Astrocyte (in vitro differentiated cells and primary cell): ENCODE measurements around the gene DNAH17. TPM values are rescaled to one million over a fixed set of nuclear protein-coding genes. Genes with fewer than 3 reads are reported as not detected.

ENCODE experiments used
- DNase-seq: peaks from one replicate; pipeline ENCODE4 v3.0.0-alpha.2; 2010; ENCODE audit warnings: low read depth
- FAIRE-seq: peaks from 2 replicates; lab custom pipeline; 2011; peaks lifted over from hg19 to GRCh38; lab: Jason Lieb, UNC
- H2AFZ ChIP-seq: 2 replicates; pipeline ENCODE4 v1.6.0; 2012; ENCODE audit warnings: low read depth, low read length, inconsistent platforms
- H3K27ac ChIP-seq: 2 replicates; pipeline ENCODE4 v1.5.1; 2011; ENCODE audit warnings: low read depth, low read length, inconsistent platforms
- H3K27me3 ChIP-seq: 2 replicates; pipeline ENCODE4 v1.6.0; 2011; ENCODE audit warnings: low read length, inconsistent platforms; ENCODE audit not compliant: insufficient read depth
- H3K36me3 ChIP-seq: 2 replicates; pipeline ENCODE4 v1.5.1; 2011; ENCODE audit warnings: low read length, inconsistent platforms; ENCODE audit not compliant: insufficient read depth
- H3K4me1 ChIP-seq: 2 replicates; pipeline ENCODE4 v1.5.1; 2011; ENCODE audit warnings: low read length, inconsistent platforms; ENCODE audit not compliant: insufficient read depth
- H3K4me2 ChIP-seq: 2 replicates; pipeline ENCODE4 v1.6.0; 2012; ENCODE audit warnings: low read length, inconsistent platforms
- H3K4me3 ChIP-seq: 2 replicates; pipeline ENCODE4 v1.5.1; 2011; ENCODE audit warnings: low read depth, mild to moderate bottlenecking, low read length, inconsistent platforms; ENCODE audit not compliant: insufficient read depth
- H3K79me2 ChIP-seq: 2 replicates; pipeline ENCODE4 v1.6.0; 2012; ENCODE audit warnings: mild to moderate bottlenecking, low read length, inconsistent platforms; ENCODE audit not compliant: insufficient read depth
- H3K9ac ChIP-seq: 2 replicates; pipeline ENCODE4 v1.6.0; 2012; ENCODE audit warnings: mild to moderate bottlenecking, low read length, inconsistent platforms
- H3K9me3 ChIP-seq: 2 replicates; pipeline ENCODE4 v1.5.1; 2012; ENCODE audit warnings: low read depth, mild to moderate bottlenecking, low read length, inconsistent platforms; ENCODE audit not compliant: insufficient read depth
- H4K20me1 ChIP-seq: 2 replicates; pipeline ENCODE4 v1.6.0; 2012; ENCODE audit warnings: low read length, inconsistent platforms; ENCODE audit not compliant: insufficient read depth
- H3K27ac Mint-ChIP-seq: one replicate; pipeline ENCODE4 v1.8.0; 2021; ENCODE audit warnings: mild to moderate bottlenecking, mixed read lengths; ENCODE audit not compliant: unreplicated experiment
- H3K27me3 Mint-ChIP-seq: one replicate; pipeline ENCODE4 v1.8.0; 2021; ENCODE audit warnings: low read depth, mixed read lengths; ENCODE audit not compliant: unreplicated experiment
- H3K36me3 Mint-ChIP-seq: one replicate; pipeline ENCODE4 v1.8.0; 2021; ENCODE audit warnings: low read depth, mixed read lengths; ENCODE audit not compliant: unreplicated experiment
- H3K4me1 Mint-ChIP-seq: one replicate; pipeline ENCODE4 v1.8.0; 2021; ENCODE audit warnings: low read depth, mixed read lengths; ENCODE audit not compliant: unreplicated experiment
- H3K4me3 Mint-ChIP-seq: one replicate; pipeline ENCODE4 v1.8.0; 2021; ENCODE audit warnings: mild to moderate bottlenecking, moderate library complexity, mixed read lengths; ENCODE audit not compliant: unreplicated experiment
- H3K9me3 Mint-ChIP-seq: one replicate; pipeline ENCODE4 v1.8.0; 2021; ENCODE audit warnings: mild to moderate bottlenecking, mixed read lengths; ENCODE audit not compliant: unreplicated experiment
- EZH2 ChIP-seq: IDR thresholded peaks from 2 replicates; pipeline ENCODE4 v1.6.1; 2012; ENCODE audit warnings: mild to moderate bottlenecking, low read length, inconsistent platforms; ENCODE audit not compliant: insufficient read depth
- total RNA-seq: library from RNA; stranded (reverse); gene quantifications from 2 replicates; pipeline ENCODE4 v1.2.1, GENCODE V29; 2021
- TF ChIP-seq, protein P1 (sequence below): IDR thresholded peaks from 2 replicates; pipeline ENCODE4 v1.5.1; 2011; ENCODE audit warnings: low read depth, mild to moderate bottlenecking, inconsistent platforms, low read length, moderate library complexity; ENCODE audit not compliant: insufficient read depth

DNAH17 gene
- total RNA-seq, 1 donor from 2014 or later, result 0.14 TPM

DNA sequence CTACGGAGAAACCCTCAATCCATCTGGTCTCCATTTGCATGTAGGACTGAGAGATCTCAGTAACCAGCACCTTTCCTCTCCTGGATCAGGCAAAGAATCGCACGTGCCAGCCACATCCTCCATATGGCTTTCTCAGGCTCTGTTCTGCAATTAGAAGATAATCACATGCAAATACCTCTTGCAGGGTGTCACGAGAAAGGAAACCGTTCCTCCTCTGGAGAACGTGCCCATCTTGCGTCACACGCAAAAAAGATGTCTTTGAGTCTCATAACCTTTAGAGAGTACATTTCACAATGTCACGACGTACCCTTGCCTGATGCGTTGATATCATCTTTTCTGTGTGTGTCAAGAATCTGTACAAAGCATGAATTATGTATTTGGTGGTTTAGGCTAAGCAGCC, 36.2 kb upstream of the DNAH17 start:
- no peak overlapping the region for H3K4me3 Mint-ChIP-seq
- Histone ChIP-seq H3K79me2 (no peaks in the 10 kb centered on the region), H3K4me2 (no peak overlapping the region), H4K20me1 (no peaks in the 10 kb centered on the region), H3K9ac (no peak overlapping the region), H3K9me3 (no peaks in the 10 kb centered on the region), H3K36me3 (no peaks in the 10 kb centered on the region), H3K4me3 (no peak overlapping the region), H3K4me1 (no peaks in the 10 kb centered on the region), H3K27me3 (peaks cover 7% of the 10 kb centered on the region), H3K27ac (no peak overlapping the region), H2AFZ (no peak overlapping the region)
- DNase-seq (no peak), FAIRE-seq (no peak)
- H3K9me3 Mint-ChIP-seq, result peaks cover 2% of the 10 kb centered on the region
- peaks cover 16% of the 10 kb centered on the region for H3K27me3 Mint-ChIP-seq
- peaks cover 5% of the 10 kb centered on the region for H3K4me1 Mint-ChIP-seq
- H3K27ac Mint-ChIP-seq, result no peak overlapping the region
- no peak for TF ChIP-seq EZH2
- TF ChIP-seq, protein P1, sequence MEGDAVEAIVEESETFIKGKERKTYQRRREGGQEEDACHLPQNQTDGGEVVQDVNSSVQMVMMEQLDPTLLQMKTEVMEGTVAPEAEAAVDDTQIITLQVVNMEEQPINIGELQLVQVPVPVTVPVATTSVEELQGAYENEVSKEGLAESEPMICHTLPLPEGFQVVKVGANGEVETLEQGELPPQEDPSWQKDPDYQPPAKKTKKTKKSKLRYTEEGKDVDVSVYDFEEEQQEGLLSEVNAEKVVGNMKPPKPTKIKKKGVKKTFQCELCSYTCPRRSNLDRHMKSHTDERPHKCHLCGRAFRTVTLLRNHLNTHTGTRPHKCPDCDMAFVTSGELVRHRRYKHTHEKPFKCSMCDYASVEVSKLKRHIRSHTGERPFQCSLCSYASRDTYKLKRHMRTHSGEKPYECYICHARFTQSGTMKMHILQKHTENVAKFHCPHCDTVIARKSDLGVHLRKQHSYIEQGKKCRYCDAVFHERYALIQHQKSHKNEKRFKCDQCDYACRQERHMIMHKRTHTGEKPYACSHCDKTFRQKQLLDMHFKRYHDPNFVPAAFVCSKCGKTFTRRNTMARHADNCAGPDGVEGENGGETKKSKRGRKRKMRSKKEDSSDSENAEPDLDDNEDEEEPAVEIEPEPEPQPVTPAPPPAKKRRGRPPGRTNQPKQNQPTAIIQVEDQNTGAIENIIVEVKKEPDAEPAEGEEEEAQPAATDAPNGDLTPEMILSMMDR, result no peak
- H3K36me3 Mint-ChIP-seq, result no peaks in the 10 kb centered on the region

DNA sequence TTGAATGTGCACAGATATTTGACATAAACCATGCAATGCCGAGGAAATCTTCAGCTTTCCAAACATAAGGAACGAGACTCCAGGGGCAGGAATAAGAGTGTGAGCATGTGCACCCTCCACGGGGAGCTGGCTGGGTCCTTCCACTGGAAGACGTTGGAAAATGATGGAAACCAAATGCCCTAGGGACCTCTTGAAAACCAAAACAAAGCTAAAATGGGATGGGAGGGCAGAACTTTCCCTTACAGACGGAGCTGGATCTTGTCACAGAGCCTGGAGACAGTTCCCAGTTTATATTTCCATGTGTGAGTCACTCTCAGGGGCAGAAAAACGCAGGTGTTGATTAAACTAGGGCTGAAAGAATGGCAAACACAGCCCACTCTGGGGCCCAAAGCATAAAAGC, 34.4 kb upstream of the DNAH17 start:
- no peak overlapping the region for H3K4me3 Mint-ChIP-seq
- H3K27ac Mint-ChIP-seq, result no peak overlapping the region
- peaks cover 18% of the 10 kb centered on the region for H3K27me3 Mint-ChIP-seq
- H3K79me2 ChIP-seq, result no peaks in the 10 kb centered on the region
- no peak overlapping the region for H3K9ac ChIP-seq
- no peak overlapping the region for H2AFZ ChIP-seq
- peaks cover 5% of the 10 kb centered on the region for H3K4me1 Mint-ChIP-seq
- FAIRE-seq (no peak), DNase-seq (no peak)
- no peak overlapping the region for H3K27ac ChIP-seq
- H3K36me3 Mint-ChIP-seq, result no peaks in the 10 kb centered on the region
- no peak for TF ChIP-seq EZH2
- TF ChIP-seq, protein P1, result no peak
- H3K9me3 Mint-ChIP-seq, result peaks cover 2% of the 10 kb centered on the region
- H3K4me3 ChIP-seq, result no peak overlapping the region
- H3K36me3 ChIP-seq, result no peaks in the 10 kb centered on the region
- no peaks in the 10 kb centered on the region for H3K9me3 ChIP-seq
- no peaks in the 10 kb centered on the region for H4K20me1 ChIP-seq
- H3K27me3 ChIP-seq, result peaks cover 10% of the 10 kb centered on the region
- no peaks in the 10 kb centered on the region for H3K4me1 ChIP-seq
- no peak overlapping the region for H3K4me2 ChIP-seq

DNA sequence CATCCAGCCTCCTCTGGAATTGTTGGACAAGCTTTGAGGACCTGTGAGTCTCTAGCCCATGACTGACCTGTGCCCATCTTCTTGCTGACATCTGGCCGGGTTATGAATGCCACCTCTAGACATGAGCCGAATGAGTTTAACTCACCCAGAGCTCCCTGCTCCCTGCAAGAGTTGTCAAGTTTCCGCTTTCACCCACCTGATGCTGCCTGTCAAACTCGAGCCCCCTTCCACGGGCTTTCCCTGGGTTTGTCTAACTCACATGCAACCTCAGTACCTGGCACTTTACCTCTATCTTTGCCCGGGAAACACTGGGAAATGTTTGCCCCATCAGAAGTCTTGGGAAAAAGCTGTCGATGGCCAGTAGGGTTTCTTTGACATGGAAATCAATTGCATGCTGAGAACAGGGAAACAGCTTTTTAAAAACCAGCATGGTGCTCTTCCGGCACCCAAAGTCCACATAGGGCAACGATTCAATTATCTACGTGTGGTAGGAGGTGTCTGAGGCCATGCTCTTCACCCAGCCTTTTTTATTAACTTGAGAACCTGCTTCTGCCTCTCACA, 33.8 kb upstream of the DNAH17 start:
- Mint-ChIP-seq H3K36me3 (no peaks in the 10 kb centered on the region), H3K4me3 (no peak overlapping the region), H3K27me3 (peaks cover 18% of the 10 kb centered on the region), H3K9me3 (peaks cover 2% of the 10 kb centered on the region), H3K27ac (no peak overlapping the region), H3K4me1 (peaks cover 5% of the 10 kb centered on the region)
- Histone ChIP-seq H3K4me3 (no peak overlapping the region), H3K9me3 (no peaks in the 10 kb centered on the region), H3K27me3 (peaks cover 10% of the 10 kb centered on the region), H3K4me2 (no peak overlapping the region), H3K27ac (no peak overlapping the region), H3K9ac (no peak overlapping the region), H3K36me3 (no peaks in the 10 kb centered on the region), H3K79me2 (no peaks in the 10 kb centered on the region), H4K20me1 (no peaks in the 10 kb centered on the region), H3K4me1 (no peaks in the 10 kb centered on the region), H2AFZ (no peak overlapping the region)
- TF ChIP-seq, protein P1, result no peak
- no peak for TF ChIP-seq EZH2
- FAIRE-seq (no peak), DNase-seq (no peak)
